H1 (cell line): ENCODE data around the gene CAPN3. TPM values are rescaled to one million over a fixed set of nuclear protein-coding genes. Genes with fewer than 3 reads are reported as not detected.

ENCODE experiments used
- CEBPB ChIP-seq: IDR thresholded peaks from 2 replicates; pipeline ENCODE4 v1.6.1; 2012; ENCODE audit warnings: low read depth, low read length
- CTBP2 ChIP-seq: IDR thresholded peaks from 2 replicates; pipeline ENCODE4 v1.7.0; 2011; ENCODE audit warnings: borderline replicate concordance, mild to moderate bottlenecking, moderate library complexity, mixed read lengths, low read length; ENCODE audit not compliant: insufficient read depth, insufficient read length
- PHF8 ChIP-seq: fragments of 200-600 bp; sonication (generic); conservative IDR thresholded peaks from 2 replicates; pipeline ENCODE4 v1.7.1; 2012; ENCODE audit warnings: low read depth, mild to moderate bottlenecking, inconsistent platforms, low read length, moderate library complexity
- RBBP5 ChIP-seq: IDR thresholded peaks from 2 replicates; pipeline ENCODE4 v1.7.1; 2012; ENCODE audit warnings: low read depth, mild to moderate bottlenecking, inconsistent platforms, low read length, moderate library complexity, borderline replicate concordance
- RNF2 ChIP-seq: fragments of 200-900, 300-1000 bp; sonication (generic); IDR thresholded peaks from 2 replicates; pipeline ENCODE4 v1.7.1; 2016; ENCODE audit warnings: borderline replicate concordance, low read depth, mild to moderate bottlenecking, antibody characterized with exemption, low read length; ENCODE audit not compliant: poor library complexity, severe bottlenecking; ENCODE audit errors: missing control alignments
- polyA plus RNA-seq, 7 experiments: library from polyadenylated mRNA; depleted of rRNA in 3 of 7; stranded (reverse) in 5 of 7; unstranded in 2 of 7; fragments of >200 nt in 5 of 7; fragments of 200-250 nt in 2 of 7; gene quantifications; 1 replicate in 5 of 7; 2 replicates in 1 of 7; 4 replicates in 1 of 7; pipeline versions ENCODE4 v1.2.1 to v1.2.3, GENCODE V29; 2011 to 2013; ENCODE audit warnings: missing spikeins in 2 of 7, mixed read lengths in 2 of 7
- total RNA-seq: library from RNA; stranded (reverse); fragmentation: NEBNext Ultra II Directional; extraction: Animal tissue kit (Norgen Biotek cat#: 25700); gene quantifications from 2 replicates; pipeline ENCODE4 v1.2.1, GENCODE V29; 2021

Gene CAPN3
- total and polyA plus RNA-seq, 2 of the 8 experiments (the other 6 are each of a cell fraction or from before 2014, with no cell fraction given) = 0.80 to 2.1 TPM

DNA sequence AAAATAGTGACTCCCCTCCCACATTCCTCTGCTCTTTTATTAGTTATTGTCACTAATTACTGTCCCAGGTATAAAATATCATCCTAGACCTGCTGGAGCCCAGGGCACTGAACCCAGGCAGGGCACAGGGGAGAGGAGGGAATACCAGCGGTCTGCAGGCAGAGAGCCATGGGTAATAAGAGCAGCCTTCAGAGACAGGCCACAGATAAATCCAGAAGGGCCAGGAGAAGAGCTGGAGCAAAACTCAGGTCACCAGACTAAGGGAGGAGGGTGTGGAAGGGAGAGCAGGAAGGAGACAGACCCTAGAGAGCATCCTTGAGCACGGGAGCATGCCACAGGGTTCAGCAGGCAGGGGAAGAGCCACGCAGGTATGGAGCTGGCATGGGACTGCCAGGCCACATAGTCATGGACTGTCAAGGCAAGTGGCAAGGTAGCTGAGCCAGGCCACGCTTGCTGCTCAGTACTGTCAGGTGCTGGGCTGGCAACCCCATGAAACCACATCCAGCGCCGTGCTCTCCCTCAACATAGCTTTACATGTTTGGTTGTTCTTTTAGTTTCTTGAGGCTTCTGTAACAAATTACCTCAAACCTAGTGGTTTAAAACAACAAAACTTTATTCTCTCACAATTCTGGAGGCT lies 15.6 kb upstream of the CAPN3 start (continued):
- TF ChIP-seq PHF8 = no peak
- TF ChIP-seq RNF2 = no peak
- no peak for TF ChIP-seq CTBP2
- no peak for TF ChIP-seq RBBP5
- no peak for TF ChIP-seq CEBPB
